NB4 (cell line): ENCODE measurements around the gene STX4.

ENCODE experiments used
- DNase-seq: peaks from one replicate; pipeline ENCODE4 v3.0.0; 2010; ENCODE audit warnings: low read depth
- H3K4me3 ChIP-seq: one replicate; pipeline ENCODE4 v1.5.1; 2011; ENCODE audit warnings: mild to moderate bottlenecking, low read depth, low read length, moderate library complexity
- MAX ChIP-seq: IDR thresholded peaks from 2 replicates; pipeline ENCODE4 v1.6.1; 2011; ENCODE audit warnings: low read depth, low read length
- MYC ChIP-seq: IDR thresholded peaks from 2 replicates; pipeline ENCODE4 v1.6.1; 2011; ENCODE audit warnings: low read depth, low read length
- POLR2A ChIP-seq: IDR thresholded peaks from 2 replicates; pipeline ENCODE4 v1.6.1; 2011; ENCODE audit warnings: mild to moderate bottlenecking; ENCODE audit not compliant: insufficient read length; ENCODE audit errors: extremely low read depth
- TF ChIP-seq, protein P1 (sequence below): IDR thresholded peaks from one replicate; pipeline ENCODE4 v1.5.1; 2012; ENCODE audit warnings: low read depth, low read length

The STX4 gene

DNA sequence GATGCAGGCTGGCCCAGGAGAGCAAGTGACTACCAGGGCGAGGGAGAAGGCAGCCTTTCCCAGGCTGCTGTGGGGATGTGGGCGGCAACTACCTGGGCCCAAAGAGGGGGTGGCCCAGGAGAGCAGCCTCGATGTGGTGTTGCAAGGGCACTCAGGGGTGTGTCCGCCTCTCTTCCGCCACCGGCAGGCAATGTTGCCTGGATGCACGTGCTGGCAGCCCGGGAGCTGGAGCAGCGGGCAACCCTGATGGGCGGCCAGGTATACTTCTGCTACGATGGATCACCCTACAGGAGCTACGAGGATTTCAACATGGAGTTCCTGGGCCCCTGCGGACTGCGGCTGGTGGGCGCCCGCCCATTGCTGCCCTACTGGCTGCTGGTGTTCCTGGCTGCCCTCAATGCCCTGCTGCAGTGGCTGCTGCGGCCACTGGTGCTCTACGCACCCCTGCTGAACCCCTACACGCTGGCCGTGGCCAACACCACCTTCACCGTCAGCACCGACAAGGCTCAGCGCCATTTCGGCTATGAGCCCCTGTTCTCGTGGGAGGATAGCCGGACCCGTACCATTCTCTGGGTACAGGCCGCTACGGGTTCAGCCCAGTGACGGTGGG lies 45.7 kb upstream of the STX4 start:
- TF ChIP-seq MAX (no peak), MYC (no peak), POLR2A (no peak)
- TF ChIP-seq, protein P1, sequence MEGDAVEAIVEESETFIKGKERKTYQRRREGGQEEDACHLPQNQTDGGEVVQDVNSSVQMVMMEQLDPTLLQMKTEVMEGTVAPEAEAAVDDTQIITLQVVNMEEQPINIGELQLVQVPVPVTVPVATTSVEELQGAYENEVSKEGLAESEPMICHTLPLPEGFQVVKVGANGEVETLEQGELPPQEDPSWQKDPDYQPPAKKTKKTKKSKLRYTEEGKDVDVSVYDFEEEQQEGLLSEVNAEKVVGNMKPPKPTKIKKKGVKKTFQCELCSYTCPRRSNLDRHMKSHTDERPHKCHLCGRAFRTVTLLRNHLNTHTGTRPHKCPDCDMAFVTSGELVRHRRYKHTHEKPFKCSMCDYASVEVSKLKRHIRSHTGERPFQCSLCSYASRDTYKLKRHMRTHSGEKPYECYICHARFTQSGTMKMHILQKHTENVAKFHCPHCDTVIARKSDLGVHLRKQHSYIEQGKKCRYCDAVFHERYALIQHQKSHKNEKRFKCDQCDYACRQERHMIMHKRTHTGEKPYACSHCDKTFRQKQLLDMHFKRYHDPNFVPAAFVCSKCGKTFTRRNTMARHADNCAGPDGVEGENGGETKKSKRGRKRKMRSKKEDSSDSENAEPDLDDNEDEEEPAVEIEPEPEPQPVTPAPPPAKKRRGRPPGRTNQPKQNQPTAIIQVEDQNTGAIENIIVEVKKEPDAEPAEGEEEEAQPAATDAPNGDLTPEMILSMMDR, result no peak
- H3K4me3 ChIP-seq, result no peak overlapping the region
- no peak for DNase-seq

- H3K4me3 ChIP-seq, result no peak overlapping the region
- TF ChIP-seq MAX (no peak), POLR2A (no peak), MYC (no peak)
- TF ChIP-seq, protein P1, result no peak
- no peak for DNase-seq
Measured at GRCh38 chr16:30989469-30990047, 43.8 kb upstream of the STX4 start.

- no peak for TF ChIP-seq MAX
- TF ChIP-seq POLR2A, result no peak
- no peak for TF ChIP-seq MYC
- TF ChIP-seq, protein P1, result no peak
- no peak for DNase-seq
- H3K4me3 ChIP-seq, result no peak overlapping the region
Measured at GRCh38 chr16:30990105-30990504, 43.3 kb upstream of the STX4 start.

DNA sequence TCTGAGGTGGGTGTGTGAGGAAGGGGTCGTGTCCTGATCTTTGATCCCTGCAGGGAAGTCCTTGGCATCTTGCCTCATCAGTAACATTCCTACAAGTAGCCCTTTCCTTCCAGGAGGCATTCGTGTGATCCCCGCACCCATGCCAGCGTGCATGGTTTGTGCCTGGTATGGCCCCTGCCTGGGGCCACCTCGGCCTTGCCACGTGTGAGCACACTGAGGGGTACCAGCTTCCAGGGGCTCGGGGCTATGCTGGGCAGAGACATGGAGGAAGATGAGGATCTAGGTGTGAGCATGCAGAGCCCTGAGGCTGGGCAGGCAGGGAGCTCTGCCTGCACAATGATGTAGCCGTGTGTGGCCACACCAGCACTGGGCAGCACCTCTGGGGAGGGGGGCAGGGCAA lies 42.3 kb upstream of the STX4 start:
- TF ChIP-seq, protein P1, result no peak
- TF ChIP-seq MAX, result no peak
- no peak for TF ChIP-seq POLR2A
- no peak for TF ChIP-seq MYC
- H3K4me3 ChIP-seq, result no peak overlapping the region
- no peak for DNase-seq

- peak; percentile 54 for DNase-seq
- H3K4me3 ChIP-seq, result no peak overlapping the region
- TF ChIP-seq MYC, result no peak
- TF ChIP-seq MAX, result no peak
- no peak for TF ChIP-seq POLR2A
- TF ChIP-seq, protein P1, result no peak
Measured at GRCh38 chr16:30992276-30992780, 41.0 kb upstream of the STX4 start.
